OCI-LY7 (cell line): ENCODE measurements around the gene RRP7A.

Experiments used
- EZH2phosphoT487 ChIP-seq: fragments of 200-600 bp; sonication (generic); IDR thresholded peaks from 2 replicates; pipeline ENCODE4 v1.6.1; 2018; ENCODE audit warnings: low read depth, borderline replicate concordance, mild to moderate bottlenecking, mixed run types, antibody characterized with exemption, low read length, moderate library complexity, mixed read lengths
- TF ChIP-seq, protein P1 (sequence below): fragments of 200-600 bp; sonication (generic); conservative IDR thresholded peaks from 2 replicates; pipeline ENCODE4 v1.5.1; 2014; ENCODE audit warnings: mild to moderate bottlenecking, antibody characterized with exemption, low read length, moderate library complexity, mixed read lengths

DNA sequence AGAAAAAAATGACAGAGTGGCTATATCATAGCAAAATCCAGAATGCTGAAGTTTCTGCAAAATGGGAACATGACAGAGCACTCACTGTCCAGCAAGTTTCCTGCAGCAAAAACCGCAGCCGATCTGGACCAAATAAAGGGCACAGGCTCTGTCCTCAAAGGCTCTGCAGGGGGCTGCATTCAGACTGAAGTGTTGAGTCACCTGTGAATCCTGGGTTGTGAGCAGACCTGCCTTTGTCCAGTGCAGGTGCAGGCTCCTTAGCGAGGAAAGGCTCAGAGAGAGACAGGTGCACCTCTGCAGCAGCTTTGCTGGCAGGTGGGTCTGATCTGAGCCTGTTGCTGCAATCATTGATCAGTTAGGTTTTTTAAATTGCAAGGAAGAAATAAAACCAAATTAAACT, 58.1 kb downstream of the RRP7A start:
- TF ChIP-seq EZH2phosphoT487 = no peak
- TF ChIP-seq, protein P1, sequence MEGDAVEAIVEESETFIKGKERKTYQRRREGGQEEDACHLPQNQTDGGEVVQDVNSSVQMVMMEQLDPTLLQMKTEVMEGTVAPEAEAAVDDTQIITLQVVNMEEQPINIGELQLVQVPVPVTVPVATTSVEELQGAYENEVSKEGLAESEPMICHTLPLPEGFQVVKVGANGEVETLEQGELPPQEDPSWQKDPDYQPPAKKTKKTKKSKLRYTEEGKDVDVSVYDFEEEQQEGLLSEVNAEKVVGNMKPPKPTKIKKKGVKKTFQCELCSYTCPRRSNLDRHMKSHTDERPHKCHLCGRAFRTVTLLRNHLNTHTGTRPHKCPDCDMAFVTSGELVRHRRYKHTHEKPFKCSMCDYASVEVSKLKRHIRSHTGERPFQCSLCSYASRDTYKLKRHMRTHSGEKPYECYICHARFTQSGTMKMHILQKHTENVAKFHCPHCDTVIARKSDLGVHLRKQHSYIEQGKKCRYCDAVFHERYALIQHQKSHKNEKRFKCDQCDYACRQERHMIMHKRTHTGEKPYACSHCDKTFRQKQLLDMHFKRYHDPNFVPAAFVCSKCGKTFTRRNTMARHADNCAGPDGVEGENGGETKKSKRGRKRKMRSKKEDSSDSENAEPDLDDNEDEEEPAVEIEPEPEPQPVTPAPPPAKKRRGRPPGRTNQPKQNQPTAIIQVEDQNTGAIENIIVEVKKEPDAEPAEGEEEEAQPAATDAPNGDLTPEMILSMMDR = no peak
